Skin epidermis (tissue), 12 donors: ENCODE data around the gene LAMTOR2.
"Not testable (repeated sequence)": the region's sequence is repeated elsewhere in the genome, so short reads cannot be mapped to it uniquely, and the experiment has no call there.

ENCODE experiments used
- H3K27ac ChIP-seq, 21 experiments: fragments of 200-600 bp; sonication (generic) in 11 of 21; one replicate each; pipeline ENCODE4 v1.5.0; 2020; ENCODE audit warnings: mild to moderate bottlenecking in 3 of 21, inconsistent platforms in 2 of 21, moderate library complexity in 2 of 21
- H3K4me3 ChIP-seq, 7 experiments: fragments of 200-600 bp; sonication (generic) in 2 of 7; one replicate each; pipeline ENCODE4 v1.5.0; 2020; ENCODE audit warnings: inconsistent platforms in 2 of 7, mild to moderate bottlenecking in 2 of 7, moderate library complexity in 1 of 7

LAMTOR2 gene

DNA sequence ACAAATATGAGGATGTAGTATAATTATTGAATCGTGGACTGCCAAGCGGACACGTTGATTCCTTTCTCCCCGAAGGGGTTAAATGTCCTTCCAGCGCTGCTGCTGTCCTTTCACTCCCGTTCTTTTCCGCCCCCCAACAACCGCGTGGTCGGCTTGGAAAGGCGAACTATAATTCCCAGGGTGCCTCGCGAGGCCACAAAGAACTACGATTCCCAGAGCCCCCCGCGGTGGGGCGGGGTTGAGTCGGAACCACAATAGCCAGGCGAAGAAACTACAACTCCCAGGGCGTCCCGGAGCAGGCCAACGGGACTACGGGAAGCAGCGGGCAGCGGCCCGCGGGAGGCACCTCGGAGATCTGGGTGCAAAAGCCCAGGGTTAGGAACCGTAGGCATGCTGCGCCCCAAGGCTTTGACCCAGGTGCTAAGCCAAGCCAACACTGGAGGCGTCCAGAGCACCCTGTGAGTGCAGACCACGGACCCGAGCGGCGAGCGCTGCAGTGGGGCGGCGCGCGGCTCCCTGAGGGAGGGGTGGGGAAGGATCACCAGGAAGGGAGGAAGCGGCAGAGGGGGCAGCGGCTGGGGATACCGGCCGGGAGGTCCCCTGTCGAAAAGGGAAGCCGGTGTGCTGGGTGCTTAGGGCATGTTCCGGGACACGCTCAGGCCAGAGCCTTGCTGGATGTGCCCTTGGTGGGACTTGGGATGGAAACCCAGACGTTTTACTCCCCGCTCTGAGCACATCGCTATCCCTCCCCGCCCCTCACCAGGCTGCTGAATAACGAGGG is at the start of gene LAMTOR2:
TSS of gene LAMTOR2 (plus strand) at position 283 of the 781 bp plus-strand sequence. CDS start at position 391, 108 bp downstream.
- peak within 1 kb of the TSS; percentile 76 to 97 (median 92) for H3K27ac ChIP-seq
- peak within 1 kb of the TSS; percentile 60 to 95 (median 74) for H3K4me3 ChIP-seq

DNA sequence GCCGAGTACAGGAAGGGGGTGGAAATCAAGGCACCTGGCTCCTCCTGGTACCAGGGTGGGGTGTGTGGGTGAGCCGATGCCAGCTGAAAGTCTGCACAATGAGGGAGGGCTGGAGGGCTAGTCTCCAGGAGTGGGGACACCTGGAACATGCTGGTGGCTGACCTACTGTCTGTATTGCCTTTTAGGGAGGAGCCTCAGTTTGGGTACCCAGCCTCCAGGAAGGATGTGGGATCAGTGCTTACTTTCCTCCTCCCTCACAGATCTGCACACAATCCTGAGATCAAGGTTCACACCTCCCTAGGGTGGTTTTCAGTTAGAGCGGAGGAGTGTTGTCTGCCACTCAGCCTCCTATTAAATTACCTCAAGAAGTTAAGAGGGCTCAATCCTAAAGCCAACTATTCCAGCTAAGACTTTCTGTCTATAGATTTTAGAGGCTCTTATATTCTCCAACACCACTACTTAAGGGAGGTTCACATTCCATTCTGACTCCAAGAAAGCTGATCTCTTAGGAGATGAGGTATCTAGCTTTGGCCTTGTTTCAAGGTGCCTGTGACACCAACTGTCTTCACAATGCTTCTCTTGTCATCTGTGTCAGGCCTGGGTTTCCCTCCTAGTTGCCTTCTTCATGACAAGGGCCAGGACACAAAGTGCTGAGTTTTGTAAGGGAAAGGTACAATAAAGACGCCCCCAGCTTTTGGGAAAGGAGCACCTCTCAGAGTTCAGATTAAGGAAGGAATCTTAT is 49.6 kb upstream of the LAMTOR2 start:
- Histone ChIP-seq H3K4me3 (no peak overlapping the region), H3K27ac (peak overlapping the region in 5 of 21 experiments; percentile 9 to 65 (median 10))

DNA sequence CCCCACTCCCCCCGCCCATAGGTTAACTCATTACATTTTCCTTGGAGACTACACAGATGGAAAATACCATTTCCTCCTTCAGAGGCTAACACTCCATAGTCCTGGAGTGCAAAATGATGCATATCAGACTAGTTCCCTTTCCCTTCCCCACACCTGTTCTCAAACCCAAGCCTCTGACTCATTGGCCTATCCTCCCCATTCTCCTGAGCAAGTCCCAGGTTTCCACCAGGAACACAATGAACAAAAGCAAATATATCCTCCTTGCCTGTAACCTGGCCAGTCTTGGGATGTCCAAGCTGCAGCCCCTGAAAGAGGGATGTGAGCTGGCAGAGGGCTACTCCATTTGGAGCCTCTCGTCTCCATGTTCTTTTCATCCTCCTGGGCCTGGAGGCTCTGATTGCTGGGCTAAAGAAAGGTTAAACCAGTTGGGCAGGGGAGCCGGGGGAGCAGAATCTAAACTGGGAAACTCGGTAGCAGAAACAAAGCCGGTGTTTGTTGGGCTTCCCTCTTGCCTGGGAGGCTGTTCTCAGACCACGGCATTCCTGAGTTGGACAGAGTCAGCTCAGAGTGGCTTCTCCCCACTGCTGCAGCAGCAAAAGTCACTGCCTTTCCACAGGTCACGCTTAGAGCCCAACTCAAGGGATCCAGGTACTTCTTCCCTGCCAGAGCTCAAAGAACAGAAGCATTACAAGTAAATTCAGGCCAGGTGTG is 47.8 kb upstream of the LAMTOR2 start:
- Histone ChIP-seq H3K27ac (no peak overlapping the region), H3K4me3 (no peak overlapping the region)

DNA sequence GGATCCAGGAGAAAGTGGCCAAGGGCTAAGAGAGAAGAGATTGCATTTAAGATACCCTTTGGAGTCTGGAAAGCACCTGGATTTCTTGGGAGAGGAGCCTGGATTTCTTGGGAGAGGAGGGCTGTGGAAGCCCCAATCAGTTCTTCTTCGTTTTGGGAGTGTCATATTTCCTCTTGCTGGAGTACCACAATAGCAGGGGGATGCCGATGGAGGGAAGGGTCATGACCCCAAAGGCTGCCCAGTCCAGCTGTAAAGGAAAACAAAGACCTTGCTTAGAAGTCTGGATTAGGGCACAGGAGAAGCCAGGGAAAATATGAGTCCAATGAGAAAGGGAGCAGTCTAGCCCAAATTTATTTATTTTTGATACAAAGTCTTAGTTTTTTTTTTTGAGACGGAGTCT is 45.2 kb upstream of the LAMTOR2 start:
- no peak overlapping the region for H3K27ac ChIP-seq

DNA sequence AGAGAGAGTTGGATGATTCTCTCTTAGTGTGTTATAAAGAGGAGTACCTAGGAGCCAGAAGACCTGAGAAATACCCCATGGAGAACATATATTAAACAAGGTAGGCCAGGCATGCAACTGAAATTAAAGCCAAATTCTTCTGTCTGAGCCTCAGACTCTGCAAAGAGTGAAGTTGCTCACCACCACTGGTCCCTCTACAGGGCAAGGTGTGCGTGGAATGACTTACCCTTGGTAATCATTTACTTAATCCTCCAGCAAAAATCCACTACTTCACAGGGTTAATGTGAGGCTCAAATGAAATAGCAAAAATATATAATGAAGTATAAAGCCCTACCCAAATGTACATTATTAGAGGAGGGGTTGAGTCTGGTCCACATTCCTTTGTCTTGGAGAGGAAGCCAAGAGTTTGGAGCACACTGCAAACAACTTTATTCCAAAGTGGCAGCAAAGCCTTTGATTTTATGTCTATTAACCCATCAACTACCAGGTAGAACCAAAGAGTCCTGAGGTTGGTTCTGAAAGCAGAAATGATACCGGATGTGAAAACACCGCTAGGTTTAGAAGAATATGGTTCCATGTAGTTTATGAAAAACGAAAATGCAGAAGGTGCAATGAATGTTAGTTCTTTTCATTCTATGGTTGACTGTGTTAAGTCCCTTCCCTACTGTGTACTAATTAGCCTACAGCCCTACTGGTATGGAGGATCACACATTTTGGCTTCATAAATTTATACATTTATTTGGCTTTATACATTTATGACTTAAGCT is 42.3 kb upstream of the LAMTOR2 start:
- H3K4me3 ChIP-seq: no peak overlapping the region
- no peak overlapping the region for H3K27ac ChIP-seq

More for the DNA sequence above, 45.2 kb upstream of the LAMTOR2 start:
- H3K4me3 ChIP-seq: no peak overlapping the region

DNA sequence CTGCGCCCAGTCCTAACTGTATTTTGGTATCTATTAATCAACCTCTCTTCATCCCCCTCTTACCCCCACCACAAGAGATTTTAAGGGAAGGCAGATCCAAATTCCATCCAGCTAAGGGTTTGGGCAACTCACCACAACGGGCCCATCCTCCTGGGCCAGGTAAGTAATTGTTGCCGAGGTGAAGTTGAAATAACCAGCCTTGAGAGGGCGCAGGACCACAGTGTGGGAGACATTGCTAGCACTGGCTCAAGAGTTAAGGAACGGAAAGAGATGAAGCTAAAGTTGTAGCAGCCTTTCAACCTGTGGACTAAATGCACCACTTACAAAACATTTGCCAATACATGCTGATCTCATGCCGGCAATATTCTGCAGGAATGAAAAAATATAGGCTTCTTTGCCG is 39.8 kb upstream of the LAMTOR2 start:
- H3K4me3 ChIP-seq: no peak overlapping the region
- no peak overlapping the region for H3K27ac ChIP-seq

DNA sequence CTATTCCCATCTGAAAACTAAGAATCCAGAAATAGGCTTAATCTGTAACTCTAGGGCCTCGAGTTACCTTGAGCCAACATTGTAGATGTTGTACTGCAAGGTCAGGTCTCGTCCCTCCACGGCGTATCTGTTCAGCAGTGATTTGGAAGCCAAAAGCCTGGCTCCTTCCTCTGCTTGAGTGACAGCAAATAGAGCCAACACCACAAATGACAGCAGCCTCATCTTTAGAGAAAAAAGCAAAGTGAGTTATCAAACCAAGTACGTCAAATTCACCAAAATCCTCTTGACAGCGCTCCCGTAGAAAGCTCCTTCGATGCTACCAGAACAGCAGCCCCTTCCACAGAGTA is 34.7 kb upstream of the LAMTOR2 start:
- Histone ChIP-seq H3K4me3 (peak overlapping the region; percentile 57 to 99 (median 93)), H3K27ac (peak overlapping the region in 19 of 21 experiments; percentile 86 to 96 (median 91))

DNA sequence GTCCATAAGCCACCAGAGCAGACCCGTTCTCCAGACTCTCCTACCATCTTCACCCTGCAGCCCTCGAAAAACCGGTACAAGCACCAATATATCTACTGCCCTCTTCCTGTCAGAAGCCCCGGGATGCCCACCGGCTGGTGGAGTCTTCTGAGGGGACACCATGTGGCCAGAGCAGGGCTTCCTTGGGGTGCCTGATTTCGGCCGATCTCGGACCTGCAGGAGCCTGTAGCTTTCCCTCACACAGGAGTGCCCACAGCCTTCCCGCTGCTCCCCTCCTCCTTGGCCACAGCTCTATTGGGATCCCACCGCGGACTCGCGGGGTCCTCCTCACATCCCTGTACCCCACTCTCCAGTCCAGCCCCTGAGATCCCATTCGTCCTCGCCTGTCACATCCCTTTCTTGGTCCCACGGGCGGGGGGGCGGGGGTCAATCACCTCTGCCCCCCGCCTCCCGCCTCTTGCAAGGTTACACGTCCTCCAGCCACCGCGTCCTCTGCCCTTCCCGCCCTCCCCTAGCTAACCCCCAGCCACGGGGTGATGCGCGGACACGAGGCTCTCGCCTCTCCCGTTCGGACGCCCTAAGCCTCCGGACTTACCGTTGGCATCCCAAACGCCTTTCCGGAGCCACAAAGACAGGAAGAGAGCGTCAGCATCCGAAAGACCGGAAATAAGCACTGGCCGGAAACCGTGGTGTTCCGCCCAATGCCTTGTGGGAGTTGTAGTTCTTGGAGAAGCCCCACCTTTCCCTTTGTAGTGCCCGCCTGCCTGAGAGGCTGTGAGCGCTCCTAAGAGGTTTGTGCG is 34.1 kb upstream of the LAMTOR2 start, which contains the start of gene SSR2:
TSS of gene SSR2 (minus strand) at position 659 of the 800 bp plus-strand sequence. CDS start 784 bp downstream, outside the sequence.
- Histone ChIP-seq H3K27ac (peak within 1 kb of the TSS; percentile 49 to 96 (median 91)), H3K4me3 (peak within 1 kb of the TSS; percentile 57 to 99 (median 93))

DNA sequence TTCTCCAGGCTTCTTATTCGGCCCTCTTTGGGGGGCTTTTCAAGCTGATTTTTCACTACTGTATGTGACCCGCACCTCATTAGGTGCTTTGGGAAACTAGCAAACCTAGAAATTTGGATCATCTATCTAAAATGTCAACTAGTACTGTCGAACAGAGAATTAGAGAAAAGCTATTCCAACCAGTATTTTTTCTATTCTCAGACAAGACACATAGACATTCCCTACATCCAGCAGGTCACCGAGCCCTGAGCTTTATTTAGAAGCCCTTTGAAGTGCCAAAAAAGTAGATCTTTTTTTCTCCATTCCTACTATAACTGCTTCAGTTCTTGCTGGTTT is 33.5 kb upstream of the LAMTOR2 start:
- Histone ChIP-seq H3K4me3 (peak overlapping the region; percentile 57 to 99 (median 93)), H3K27ac (peak overlapping the region in 15 of 21 experiments; percentile 86 to 96 (median 91))

DNA sequence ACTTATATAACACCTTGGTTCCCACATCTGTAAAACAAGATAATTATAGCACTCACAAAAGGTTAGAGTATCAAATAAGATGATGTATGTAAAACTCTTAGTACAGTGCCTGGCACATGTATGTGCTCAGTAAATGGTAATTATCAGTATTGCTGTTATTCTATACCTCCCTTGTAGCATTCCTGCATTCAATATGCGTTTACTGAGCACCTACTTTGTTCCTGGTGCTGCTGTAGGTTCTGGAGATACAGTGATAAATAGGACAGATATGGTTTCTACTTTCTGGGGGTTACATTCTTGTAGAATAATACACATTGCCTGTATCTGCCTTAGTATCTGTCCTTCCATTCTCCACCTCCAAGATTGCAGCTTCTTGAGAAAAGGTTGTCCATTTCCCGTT is 32.6 kb upstream of the LAMTOR2 start:
- Histone ChIP-seq H3K4me3 (no peak overlapping the region), H3K27ac (no peak overlapping the region)

DNA sequence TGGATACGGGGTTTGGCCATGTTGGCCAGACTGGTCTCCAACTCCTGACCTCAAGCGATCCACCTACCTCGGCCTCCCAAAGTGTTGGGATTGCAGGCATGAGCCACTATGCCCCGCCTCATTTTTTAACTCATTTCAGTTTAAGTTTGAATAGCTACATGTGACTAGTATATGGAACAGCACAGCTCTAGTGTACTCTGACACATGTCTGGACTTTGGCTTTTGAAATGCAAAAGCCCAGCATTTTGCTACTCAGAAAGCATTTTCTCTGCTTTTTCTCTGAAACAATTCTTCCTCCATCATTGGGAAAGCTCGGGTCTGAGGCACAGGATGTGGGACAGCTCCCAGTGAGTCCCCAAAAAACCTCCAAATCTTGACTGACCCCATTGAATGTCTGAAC is 29.8 kb upstream of the LAMTOR2 start:
- Histone ChIP-seq H3K4me3 (no peak overlapping the region), H3K27ac (no peak overlapping the region)

DNA sequence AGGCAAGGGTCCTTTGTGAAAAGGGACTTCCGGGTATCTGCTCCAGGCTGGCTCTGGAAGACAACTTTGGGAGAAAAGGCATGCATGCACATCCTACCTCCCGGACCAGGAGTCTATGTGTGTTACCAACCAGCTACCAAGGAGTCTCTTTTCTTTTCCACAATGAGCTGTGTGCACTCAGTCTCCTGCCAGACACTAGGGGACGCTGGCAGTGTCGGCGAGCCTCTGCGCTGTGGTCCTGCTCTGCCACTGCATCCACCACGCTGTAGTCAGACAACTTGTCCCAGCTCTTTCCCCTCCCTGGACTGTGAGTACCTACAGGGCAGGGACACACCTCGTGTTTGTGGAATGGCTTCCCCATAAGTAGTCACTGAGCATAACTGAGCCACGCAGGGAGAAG is 28.7 kb upstream of the LAMTOR2 start:
- H3K4me3 ChIP-seq: no peak overlapping the region
- H3K27ac ChIP-seq: no peak overlapping the region

DNA sequence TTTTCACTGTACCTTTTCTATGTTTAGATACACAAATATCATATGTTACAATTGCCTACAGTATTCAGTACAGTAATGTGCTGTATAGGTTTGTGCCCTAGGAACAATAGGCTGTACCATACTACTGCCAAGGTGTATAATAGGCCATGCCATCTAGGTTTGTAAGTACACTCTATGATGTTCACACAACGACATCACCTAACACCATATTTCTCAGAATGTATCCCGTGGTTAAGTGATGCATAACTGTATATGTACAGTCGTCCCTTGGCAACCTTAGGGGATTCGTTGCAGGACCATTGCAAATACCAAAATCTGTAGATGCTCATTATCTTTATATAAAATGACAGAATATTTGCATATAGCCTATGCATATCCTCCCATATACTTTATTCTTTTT is 28.0 kb upstream of the LAMTOR2 start:
- no peak overlapping the region for H3K27ac ChIP-seq

DNA sequence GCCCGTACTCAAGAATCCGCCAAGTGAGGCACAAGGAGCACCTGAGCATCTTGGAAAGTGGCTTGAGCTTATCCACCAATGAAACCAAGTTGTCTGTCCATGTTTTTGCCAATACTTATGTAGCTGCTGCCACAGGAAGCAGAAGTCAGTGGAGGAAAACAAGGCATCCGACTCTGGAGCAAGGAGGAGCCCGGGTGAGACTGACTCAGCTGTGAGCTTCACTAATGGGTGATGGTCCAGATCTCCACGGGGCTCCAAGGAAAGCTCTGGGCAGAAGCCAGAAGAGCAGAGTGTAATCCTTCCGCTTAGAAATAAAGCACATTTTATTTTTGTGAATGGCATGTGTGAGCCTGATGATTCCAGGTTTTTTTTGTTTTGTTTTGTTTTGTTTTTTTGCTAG is 21.6 kb upstream of the LAMTOR2 start:
- no peak overlapping the region for H3K4me3 ChIP-seq
- no peak overlapping the region for H3K27ac ChIP-seq

More for the DNA sequence above, 28.0 kb upstream of the LAMTOR2 start:
- no peak overlapping the region for H3K4me3 ChIP-seq

DNA sequence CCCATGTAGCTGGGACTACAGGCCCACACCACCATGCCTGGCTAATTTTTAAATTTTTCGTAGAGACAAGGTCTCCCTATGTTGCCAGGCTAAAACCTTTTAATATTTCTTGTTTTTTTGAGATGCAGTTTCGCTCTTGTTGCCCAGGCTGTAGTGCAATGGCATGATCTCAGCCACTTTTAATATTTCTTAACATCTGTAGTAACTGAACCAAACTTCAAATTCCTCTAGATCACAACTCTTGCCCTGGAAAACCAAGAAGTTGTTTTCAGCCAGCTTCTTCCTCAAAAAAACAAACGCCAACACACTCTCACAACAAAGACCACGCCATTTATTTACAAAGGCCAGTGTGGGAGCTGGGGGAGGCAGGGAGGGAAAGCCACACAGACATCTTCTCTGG is 19.6 kb upstream of the LAMTOR2 start:
- not testable (repeated sequence) for H3K27ac ChIP-seq, H3K4me3 ChIP-seq

DNA sequence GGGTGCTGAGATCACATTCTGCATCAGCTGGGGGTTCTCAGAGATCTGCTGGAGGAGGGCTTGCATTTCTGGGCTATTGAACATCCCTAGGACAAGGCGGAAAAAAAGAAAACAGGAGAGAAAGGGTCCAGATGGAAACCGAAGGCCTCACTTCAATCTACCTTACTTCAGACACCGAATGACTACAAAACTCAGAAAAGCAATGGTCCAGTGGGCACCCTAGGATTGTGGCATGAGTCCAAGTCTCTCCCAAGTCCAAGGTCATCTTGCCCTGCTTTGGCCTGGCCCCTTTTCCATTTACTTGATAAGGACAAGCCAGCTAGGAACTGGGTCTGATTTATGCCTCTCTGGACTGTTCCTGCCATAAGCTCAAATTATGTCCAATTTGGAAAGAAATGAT is 11.8 kb upstream of the LAMTOR2 start:
- H3K27ac ChIP-seq: no peak overlapping the region

DNA sequence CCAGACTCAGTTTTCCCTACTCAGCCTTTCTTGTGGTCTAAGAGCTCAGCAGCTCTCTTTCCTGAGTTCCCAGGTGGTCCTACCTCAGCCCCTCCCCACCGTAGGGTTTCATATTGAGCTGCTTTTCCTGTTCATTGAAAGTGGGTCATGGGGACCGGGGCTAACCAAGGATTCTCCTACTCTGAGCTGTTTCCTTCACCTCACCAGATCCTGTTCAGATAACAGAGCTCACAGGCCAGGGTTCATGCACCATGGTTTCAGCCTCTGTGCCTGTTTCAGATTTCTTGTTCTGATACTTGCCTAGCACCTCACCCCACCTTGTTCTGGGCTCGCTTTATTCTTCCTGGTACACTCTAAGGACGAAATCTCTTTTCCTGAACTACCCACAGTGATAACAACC is 9.5 kb upstream of the LAMTOR2 start:
- H3K4me3 ChIP-seq: no peak overlapping the region
- peak overlapping the region in 1 of 21 experiments; percentile 39 for H3K27ac ChIP-seq

More for the DNA sequence above, 11.8 kb upstream of the LAMTOR2 start:
- H3K4me3 ChIP-seq: no peak overlapping the region

DNA sequence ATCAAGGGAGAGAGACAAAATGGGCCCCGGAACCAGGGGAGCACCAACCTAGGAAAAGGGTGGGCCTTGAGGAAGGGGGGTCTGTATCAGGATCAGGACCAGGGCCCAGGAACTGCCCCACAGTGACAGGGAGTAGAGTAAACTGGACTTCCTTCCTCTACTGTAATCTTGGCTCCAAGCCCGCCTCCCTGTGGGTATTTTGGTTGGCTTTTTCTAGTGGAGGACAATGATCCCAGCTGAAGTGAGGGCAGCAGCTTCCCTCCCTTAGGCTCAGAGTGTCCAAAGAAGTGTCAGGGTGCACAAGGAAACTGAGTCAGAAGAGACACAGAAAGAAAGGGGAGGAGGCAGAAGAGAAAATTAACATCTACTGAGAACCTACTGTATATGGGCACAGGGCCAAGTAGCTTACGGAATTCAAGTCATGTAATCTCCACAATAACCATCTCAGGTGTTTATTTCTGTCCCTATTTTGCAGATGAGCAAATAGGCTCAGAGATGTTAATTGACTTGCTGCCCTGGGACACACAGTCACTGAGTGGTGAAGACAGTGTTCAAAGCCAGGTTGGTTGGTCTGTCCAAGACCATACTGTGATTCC is 5.8 kb upstream of the LAMTOR2 start:
- Histone ChIP-seq H3K4me3 (no peak overlapping the region), H3K27ac (no peak overlapping the region)
